NK-92 treated with Interleukin-12 subunit alpha and Interleukin-12 subunit beta, amount 100 ng/mL, for 24 hours (cell line): ENCODE results near the gene ERCC6L2.

ENCODE experiments used
- DNase-seq: peaks from one replicate; lab custom pipeline; 2025; lab: John Stamatoyannopoulos, UW

ERCC6L2 gene

GRCh38 chr9:95875305-95876137 is at the start of gene ERCC6L2:
TSS of gene ERCC6L2 (plus strand) at chr9:95875691. CDS start at chr9:95876039, 348 bp downstream.
- DNase-seq = peak; percentile 85

- DNase-seq = no peak
These were observed 49.2 kb upstream of the ERCC6L2 start for GRCh38 chr9:95826183-95826838.

GRCh38 chr9:95830768-95831167 is 44.7 kb upstream of the ERCC6L2 start:
- no peak for DNase-seq

- no peak for DNase-seq
These were observed 43.7 kb upstream of the ERCC6L2 start for GRCh38 chr9:95831810-95832209.

GRCh38 chr9:95833546-95834178 is 41.8 kb upstream of the ERCC6L2 start:
- no peak for DNase-seq

GRCh38 chr9:95834281-95834907 is 41.1 kb upstream of the ERCC6L2 start:
- DNase-seq = no peak

GRCh38 chr9:95835393-95835792 is 40.1 kb upstream of the ERCC6L2 start:
- no peak for DNase-seq

GRCh38 chr9:95836072-95836471 is 39.4 kb upstream of the ERCC6L2 start:
- no peak for DNase-seq

GRCh38 chr9:95839012-95839411 is 36.5 kb upstream of the ERCC6L2 start:
- DNase-seq = no peak

- no peak for DNase-seq
These were observed 35.4 kb upstream of the ERCC6L2 start for GRCh38 chr9:95840074-95840473.

- no peak for DNase-seq
These were observed 34.1 kb upstream of the ERCC6L2 start for GRCh38 chr9:95841377-95841776.

GRCh38 chr9:95845751-95846150 is 29.7 kb upstream of the ERCC6L2 start:
- DNase-seq = no peak

GRCh38 chr9:95848764-95849163 is 26.7 kb upstream of the ERCC6L2 start:
- no peak for DNase-seq

- DNase-seq = no peak
These were observed 23.1 kb upstream of the ERCC6L2 start for GRCh38 chr9:95852059-95853032.

GRCh38 chr9:95854386-95855020 is 21.0 kb upstream of the ERCC6L2 start:
- DNase-seq = no peak

GRCh38 chr9:95855961-95856360 is 19.5 kb upstream of the ERCC6L2 start:
- DNase-seq = no peak

GRCh38 chr9:95857124-95857523 is 18.4 kb upstream of the ERCC6L2 start:
- DNase-seq = no peak

- no peak for DNase-seq
These were observed 17.6 kb upstream of the ERCC6L2 start for GRCh38 chr9:95857896-95858295.

GRCh38 chr9:95862343-95862742 is 13.1 kb upstream of the ERCC6L2 start:
- no peak for DNase-seq

GRCh38 chr9:95864852-95865580 is 10.5 kb upstream of the ERCC6L2 start:
- no peak for DNase-seq
